ENCODE data around the gene TMEM106C. TPM values are rescaled to one million over a fixed set of nuclear protein-coding genes. Genes with fewer than 3 reads are reported as not detected.

Gene TMEM106C
- total RNA-seq, 1 donor from 2014 or later, result 77.1 TPM

- Mint-ChIP-seq H3K4me1 (ENCODE audit: unreplicated experiment) (peaks cover 21% of the 10 kb centered on the region), H3K4me3 (peak overlapping the region; percentile 68), H3K9me3 (no peaks in the 10 kb centered on the region), H3K27ac (no peak overlapping the region), H3K27me3 (no peaks in the 10 kb centered on the region), H3K36me3 (no peaks in the 10 kb centered on the region)
- DNase-seq (ENCODE audit: extremely low spot score, unreplicated experiment), result no peak
- no peak for TF ChIP-seq CTCF (conservative IDR thresholded peaks at IDR 0.05)
These were observed 25.0 kb downstream of the TMEM106C start for GRCh38 chr12:47988073-47989022.

GRCh38 chr12:47989023-47989417 lies 25.6 kb downstream of the TMEM106C start:
- no peaks in the 10 kb centered on the region for H3K27me3 Mint-ChIP-seq
- DNase-seq (ENCODE audit: extremely low spot score, unreplicated experiment), result no peak
- H3K4me3 Mint-ChIP-seq, result no peak overlapping the region
- no peaks in the 10 kb centered on the region for H3K36me3 Mint-ChIP-seq
- no peak overlapping the region for H3K27ac Mint-ChIP-seq
- peaks cover 21% of the 10 kb centered on the region for H3K4me1 Mint-ChIP-seq (ENCODE audit: unreplicated experiment)
- no peaks in the 10 kb centered on the region for H3K9me3 Mint-ChIP-seq
- TF ChIP-seq CTCF (conservative IDR thresholded peaks at IDR 0.05), result no peak

DNA sequence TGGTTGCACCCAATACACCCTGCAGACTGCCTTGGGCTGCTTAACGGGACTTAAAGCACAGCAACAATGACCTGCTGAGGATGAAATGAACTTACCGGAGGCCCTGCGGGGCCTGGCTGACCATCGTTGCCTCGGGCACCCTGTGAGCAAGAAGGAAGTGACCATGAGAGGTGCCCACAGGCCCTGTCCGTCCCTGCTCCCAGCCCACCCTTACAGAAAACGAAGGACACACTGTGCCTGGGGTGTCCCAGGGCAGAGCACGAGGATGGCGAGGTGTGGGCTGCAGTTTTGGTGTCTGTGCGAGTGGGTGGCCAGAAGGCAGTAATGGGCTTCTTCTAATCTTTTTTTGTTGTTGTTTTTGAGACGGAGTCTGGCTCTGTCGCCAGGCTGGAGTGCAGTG lies 26.3 kb downstream of the TMEM106C start:
- TF ChIP-seq CTCF (conservative IDR thresholded peaks at IDR 0.05), result no peak
- Mint-ChIP-seq H3K4me1 (ENCODE audit: unreplicated experiment) (peaks cover 21% of the 10 kb centered on the region), H3K4me3 (no peak overlapping the region), H3K27me3 (no peaks in the 10 kb centered on the region), H3K27ac (no peak overlapping the region), H3K36me3 (peaks cover 2% of the 10 kb centered on the region), H3K9me3 (no peaks in the 10 kb centered on the region)
- no peak for DNase-seq (ENCODE audit: extremely low spot score, unreplicated experiment)

GRCh38 chr12:47990351-47991105 lies 27.1 kb downstream of the TMEM106C start:
- no peak for DNase-seq (ENCODE audit: extremely low spot score, unreplicated experiment)
- Mint-ChIP-seq H3K27me3 (no peaks in the 10 kb centered on the region), H3K36me3 (peaks cover 6% of the 10 kb centered on the region), H3K4me3 (no peak overlapping the region), H3K27ac (no peak overlapping the region), H3K9me3 (no peaks in the 10 kb centered on the region), H3K4me1 (ENCODE audit: unreplicated experiment) (peaks cover 21% of the 10 kb centered on the region)
- no peak for TF ChIP-seq CTCF (conservative IDR thresholded peaks at IDR 0.05)

- Mint-ChIP-seq H3K9me3 (no peaks in the 10 kb centered on the region), H3K27ac (no peak overlapping the region), H3K4me3 (no peak overlapping the region), H3K4me1 (ENCODE audit: unreplicated experiment) (peaks cover 21% of the 10 kb centered on the region), H3K27me3 (no peaks in the 10 kb centered on the region), H3K36me3 (peaks cover 6% of the 10 kb centered on the region)
- DNase-seq (ENCODE audit: extremely low spot score, unreplicated experiment), result no peak
- TF ChIP-seq CTCF (conservative IDR thresholded peaks at IDR 0.05), result no peak
These were observed 28.0 kb downstream of the TMEM106C start for GRCh38 chr12:47991106-47992061.

All from type B pancreatic cell (in vitro differentiated cells).